ENCODE data around the gene STK32B.
"Not testable (repeated sequence)": the region's sequence is repeated elsewhere in the genome, so short reads cannot be mapped to it uniquely, and the experiment has no call there.

The STK32B gene

GRCh38 chr4:5395781-5396180, 344.5 kb downstream of the STK32B start:
- no peak for DNase-seq (ENCODE audit: low spot score)

GRCh38 chr4:5398056-5398455, 346.8 kb downstream of the STK32B start:
- no peak for DNase-seq (ENCODE audit: low spot score)

GRCh38 chr4:5399124-5399523, 347.8 kb downstream of the STK32B start:
- DNase-seq (ENCODE audit: low spot score) = no peak

GRCh38 chr4:5399790-5400421, 348.6 kb downstream of the STK32B start:
- peak; percentile 18 for DNase-seq (ENCODE audit: low spot score)

- DNase-seq (ENCODE audit: low spot score) = no peak
These were observed 352.6 kb downstream of the STK32B start for GRCh38 chr4:5403746-5404497.

GRCh38 chr4:5409237-5409636, 358.0 kb downstream of the STK32B start:
- no peak for DNase-seq (ENCODE audit: low spot score)

- no peak for DNase-seq (ENCODE audit: low spot score)
These were observed 358.8 kb downstream of the STK32B start for GRCh38 chr4:5409972-5410618.

- DNase-seq (ENCODE audit: low spot score) = no peak
These were observed 361.0 kb downstream of the STK32B start for GRCh38 chr4:5412296-5412695.

- DNase-seq (ENCODE audit: low spot score) = no peak
These were observed 361.5 kb downstream of the STK32B start for GRCh38 chr4:5412751-5413150.

- no peak for DNase-seq (ENCODE audit: low spot score)
These were observed 365.4 kb downstream of the STK32B start for GRCh38 chr4:5416637-5417036.

- no peak for DNase-seq (ENCODE audit: low spot score)
These were observed 369.0 kb downstream of the STK32B start for GRCh38 chr4:5420266-5420665.

GRCh38 chr4:5421416-5421815, 370.1 kb downstream of the STK32B start:
- DNase-seq (ENCODE audit: low spot score) = no peak

GRCh38 chr4:5422195-5422594, 370.9 kb downstream of the STK32B start:
- no peak for DNase-seq (ENCODE audit: low spot score)

GRCh38 chr4:5423670-5424069, 372.4 kb downstream of the STK32B start:
- no peak for DNase-seq (ENCODE audit: low spot score)

GRCh38 chr4:5424211-5424610, 372.9 kb downstream of the STK32B start:
- DNase-seq (ENCODE audit: low spot score) = no peak

- DNase-seq (ENCODE audit: low spot score) = no peak
These were observed 373.6 kb downstream of the STK32B start for GRCh38 chr4:5424901-5425300.

GRCh38 chr4:5429747-5430146, 378.5 kb downstream of the STK32B start:
- DNase-seq (ENCODE audit: low spot score) = no peak

GRCh38 chr4:5433196-5433595, 381.9 kb downstream of the STK32B start:
- DNase-seq (ENCODE audit: low spot score) = no peak

GRCh38 chr4:5435201-5435600, 383.9 kb downstream of the STK32B start:
- DNase-seq (ENCODE audit: low spot score) = no peak

- DNase-seq (ENCODE audit: low spot score) = no peak
These were observed 384.5 kb downstream of the STK32B start for GRCh38 chr4:5435823-5436222.

- not testable (repeated sequence) for DNase-seq (ENCODE audit: low spot score)
These were observed 392.9 kb downstream of the STK32B start for GRCh38 chr4:5443976-5444802.

GRCh38 chr4:5444918-5445517, 393.7 kb downstream of the STK32B start:
- no peak for DNase-seq (ENCODE audit: low spot score)

Measured in cerebellar cortex (tissue), 1 donor.